Kidney (tissue), 14 donors: ENCODE results near the gene NSD2. TPM values are rescaled to one million over a fixed set of nuclear protein-coding genes. Genes with fewer than 3 reads are reported as not detected.

Source experiments
- DNase-seq, 5 donors: peaks; one replicate each; pipeline ENCODE4 v3.0.0-alpha.2; 2013 to 2020
- FAIRE-seq: peaks from 2 replicates; lab custom pipeline; 2012; peaks lifted over from hg19 to GRCh38; lab: Jason Lieb, UNC
- H3K27ac ChIP-seq, 2 donors: one replicate each; pipeline ENCODE4 v1.7.0; 2013; ENCODE audit warnings: low read depth in 2 of 2, low read length in 2 of 2, inconsistent platforms in 1 of 2
- H3K27me3 ChIP-seq: one replicate; pipeline ENCODE4 v1.7.1; 2013; ENCODE audit warnings: low read length, inconsistent platforms; ENCODE audit not compliant: control insufficient read depth, insufficient read depth
- H3K36me3 ChIP-seq, 3 donors: one replicate each; pipeline versions ENCODE4 v1.7.0 to v1.7.1; 2013; ENCODE audit warnings: low read length in 3 of 3, control low read depth in 1 of 3, inconsistent platforms in 1 of 3; ENCODE audit not compliant: insufficient read depth in 3 of 3, control insufficient read depth in 2 of 3
- H3K4me1 ChIP-seq, 3 donors: one replicate each; pipeline versions ENCODE4 v1.7.0 to v1.7.1; 2013; ENCODE audit warnings: low read length in 3 of 3, inconsistent platforms in 1 of 3, low read depth in 1 of 3; ENCODE audit not compliant: control insufficient read depth in 2 of 3, insufficient read depth in 2 of 3
- H3K4me3 ChIP-seq, 3 donors: one replicate each; pipeline versions ENCODE4 v1.7.0 to v1.8.1; 2013; ENCODE audit warnings: low read length in 3 of 3, control low read depth in 1 of 3, inconsistent platforms in 1 of 3
- H3K9ac ChIP-seq, 3 donors: one replicate each; pipeline versions ENCODE4 v1.7.0 to v1.7.1; 2013; ENCODE audit warnings: low read length in 3 of 3, control low read depth in 1 of 3, inconsistent platforms in 1 of 3
- H3K9me3 ChIP-seq, 3 donors: one replicate each; pipeline versions ENCODE4 v1.7.0 to v1.7.1; 2013; ENCODE audit warnings: low read length in 3 of 3, control low read depth in 1 of 3, inconsistent platforms in 1 of 3; ENCODE audit not compliant: control insufficient read depth in 2 of 3, insufficient read depth in 1 of 3
- CTCF ChIP-seq: IDR thresholded peaks from 3 replicates; pipeline ENCODE4 v1.5.1; 2012; ENCODE audit warnings: mild to moderate bottlenecking, moderate library complexity, borderline replicate concordance; ENCODE audit not compliant: insufficient read depth; ENCODE audit errors: extremely low read depth
- intact Hi-C: fragments of 100-400 bp; cut with DNase I; formaldehyde crosslinking; loops from one replicate; pipeline ENCODE4 v1.11.1; 2022
- polyA plus RNA-seq: library from polyadenylated mRNA; stranded (reverse); fragments of 350-450 nt; fragmentation: Illumina TruSeq; extraction: RNeasy Lipid Tissue Mini Kit (QIAGEN cat#74804); gene quantifications from one replicate; pipeline ENCODE4 v1.2.3, GENCODE V29; 2014; ENCODE audit warnings: low read depth, low replicate concordance; ENCODE audit not compliant: insufficient read depth
- total RNA-seq: library from RNA; stranded (reverse); fragmentation: NEBNext Ultra II Directional; extraction: Animal tissue kit (Norgen Biotek cat#: 25700); gene quantifications from one replicate; pipeline ENCODE4 v1.2.1, GENCODE V29; 2021
- donor health status: control.
- donor health status: control.
- donor health status: control.
- donor health status: control.
- donor health status: control.
- donor health status: DM: yes; HTN: yes; CAD: no.
- donor health status: Normal renal cell carcinoma (clear cell type).

NSD2 gene
- total and polyA plus RNA-seq, 2 donors from 2014 or later = 5.5 to 51.2 TPM

GRCh38 chr4:1975880-1976279 is 104.7 kb downstream of the NSD2 start:
- no peak for TF ChIP-seq CTCF
- DNase-seq (peak in 1 of 5 donors; percentile 9), FAIRE-seq (no peak)
- Histone ChIP-seq H3K9ac (no peak overlapping the region), H3K9me3 (no peaks in the 10 kb centered on the region), H3K4me3 (no peak overlapping the region), H3K36me3 (peaks cover 2 to 9% (median 2%) of the 10 kb centered on the region in 3 donors), H3K27me3 (no peaks in the 10 kb centered on the region), H3K27ac (no peak overlapping the region), H3K4me1 (no peaks in the 10 kb centered on the region)
- intact Hi-C loops = no loop called here

- Histone ChIP-seq H3K4me1 (no peaks in the 10 kb centered on the region), H3K9me3 (no peaks in the 10 kb centered on the region), H3K27me3 (no peaks in the 10 kb centered on the region), H3K4me3 (no peak overlapping the region), H3K36me3 (peaks cover 2 to 14% (median 2%) of the 10 kb centered on the region in 3 donors), H3K9ac (no peak overlapping the region), H3K27ac (no peak overlapping the region)
- no peak for TF ChIP-seq CTCF
- intact Hi-C loops = no loop called here
- DNase-seq (peak in 1 of 5 donors; percentile 13), FAIRE-seq (no peak)
These were observed 105.5 kb downstream of the NSD2 start for GRCh38 chr4:1976416-1977352.

- Histone ChIP-seq H3K27me3 (no peaks in the 10 kb centered on the region), H3K9me3 (no peaks in the 10 kb centered on the region), H3K4me3 (no peak overlapping the region), H3K4me1 (no peaks in the 10 kb centered on the region), H3K27ac (no peak overlapping the region), H3K9ac (no peak overlapping the region), H3K36me3 (peaks cover 2 to 25% (median 2%) of the 10 kb centered on the region in 3 donors)
- DNase-seq (peak in 2 of 5 donors; percentile 25 to 44), FAIRE-seq (no peak)
- TF ChIP-seq CTCF = no peak
- intact Hi-C loops = no loop called here
These were observed 107.0 kb downstream of the NSD2 start for GRCh38 chr4:1978226-1978625.
